Fibroblast of skin of left biceps (primary cell): ENCODE results near the gene CLDN9.

Source experiments
- DNase-seq, 2 experiments: peaks; one replicate each; pipeline ENCODE4 v3.0.0-alpha.2; 2013; ENCODE audit warnings: low read depth in 2 of 2

CLDN9 gene

GRCh38 chr16:2992383-2993081 lies 20.2 kb upstream of the CLDN9 start:
- DNase-seq: no peak

- no peak for DNase-seq
Measured at GRCh38 chr16:2996298-2996697, 16.4 kb upstream of the CLDN9 start.

DNA sequence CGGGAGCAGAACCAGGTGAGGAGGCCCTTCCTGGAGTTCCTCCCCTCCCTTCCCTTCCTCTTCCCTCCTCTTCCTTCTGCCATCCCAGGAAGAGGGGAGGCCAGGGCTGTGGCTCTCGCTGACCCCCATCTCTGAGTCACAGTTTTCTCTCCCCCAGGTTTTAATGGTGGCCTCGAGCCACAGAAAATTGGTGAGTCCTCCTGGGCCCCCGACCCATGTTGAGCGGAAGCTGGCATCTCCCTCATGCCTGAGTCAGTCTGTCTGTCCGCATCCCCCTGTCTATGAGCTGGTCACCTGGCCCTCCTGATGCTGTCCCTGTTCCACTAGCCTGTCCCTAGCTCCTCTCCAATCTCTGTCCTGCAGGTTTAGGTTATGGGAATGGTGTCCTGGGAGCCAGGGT lies 12.8 kb upstream of the CLDN9 start:
- DNase-seq: no peak

- DNase-seq: no peak
Measured at GRCh38 chr16:3000540-3000939, 12.2 kb upstream of the CLDN9 start.

DNA sequence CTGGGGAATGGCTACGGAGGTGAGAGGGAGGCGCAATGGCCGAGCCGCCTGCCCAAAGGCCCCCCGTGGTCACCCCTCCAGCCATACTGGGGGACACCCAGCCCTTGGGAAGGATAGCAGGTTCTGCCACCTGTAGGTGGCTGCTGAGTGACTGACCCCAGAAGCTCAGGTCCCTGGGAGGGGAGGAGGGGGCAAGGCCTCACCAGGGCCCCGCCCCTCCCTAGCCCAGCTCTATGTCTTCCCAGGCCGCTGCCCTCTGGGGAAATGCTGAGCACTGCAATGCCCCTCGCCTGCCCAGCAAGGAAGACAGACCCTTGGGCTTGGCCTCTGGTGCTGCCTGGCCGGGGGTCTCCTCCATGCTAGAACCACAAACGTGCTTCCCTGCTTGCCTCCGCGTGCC lies 11.4 kb upstream of the CLDN9 start:
- no peak for DNase-seq

DNA sequence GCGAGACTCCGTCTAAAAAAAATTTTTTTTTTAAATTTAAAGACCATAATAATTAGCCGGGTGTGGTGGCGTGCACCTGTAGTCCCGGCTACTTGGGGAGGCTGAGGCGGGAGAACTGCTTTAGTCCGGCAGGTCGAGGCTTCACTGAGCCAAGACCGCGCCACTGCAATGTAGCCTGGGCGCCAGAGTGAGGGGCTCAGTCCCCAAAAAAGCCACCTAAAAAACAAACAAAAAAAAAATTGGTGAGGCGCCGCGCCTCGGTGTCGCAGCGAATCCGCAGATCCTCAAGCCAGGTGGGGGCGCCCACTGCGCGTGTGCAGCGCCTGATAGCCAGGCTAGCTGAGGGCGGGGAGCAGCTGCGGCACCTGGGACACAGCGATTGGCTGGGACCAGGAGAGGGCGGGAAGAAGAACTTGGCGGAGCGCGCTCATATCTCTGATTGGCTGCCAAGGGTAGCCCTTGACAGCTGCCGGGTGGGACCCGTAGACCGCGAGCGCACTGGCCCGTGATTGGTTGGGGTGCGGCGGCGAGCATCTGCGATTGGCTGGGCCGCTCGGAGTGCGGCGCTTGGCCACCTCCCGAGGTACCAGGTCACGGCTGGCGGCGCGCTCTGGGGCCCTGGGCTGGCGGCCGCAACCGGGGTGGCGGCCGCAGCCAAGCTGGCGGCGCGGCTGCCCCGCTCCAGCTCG lies 9.0 kb upstream of the CLDN9 start:
- peak; percentile 93 to 94 for DNase-seq

DNA sequence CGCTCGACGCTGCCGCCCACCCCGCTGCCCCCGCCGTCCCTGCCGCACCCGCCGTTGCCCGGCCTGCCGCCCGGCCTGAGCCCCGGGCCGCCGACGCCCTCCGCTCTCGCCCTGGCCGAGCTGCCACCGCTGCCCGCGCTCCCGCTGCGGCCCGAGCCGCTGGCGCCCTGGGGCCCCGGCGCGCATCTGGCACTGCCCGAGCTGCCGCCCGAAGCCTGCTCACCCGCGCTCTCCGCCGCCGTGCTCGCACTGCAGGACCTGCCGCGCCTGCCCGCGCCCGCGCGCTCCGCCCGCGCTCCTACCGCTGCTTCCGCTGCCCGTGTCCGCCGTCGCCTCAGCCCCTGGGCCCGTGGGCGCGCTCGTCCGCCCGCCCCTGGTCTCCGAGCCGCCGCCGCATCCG lies 8.4 kb upstream of the CLDN9 start:
- no peak for DNase-seq

DNA sequence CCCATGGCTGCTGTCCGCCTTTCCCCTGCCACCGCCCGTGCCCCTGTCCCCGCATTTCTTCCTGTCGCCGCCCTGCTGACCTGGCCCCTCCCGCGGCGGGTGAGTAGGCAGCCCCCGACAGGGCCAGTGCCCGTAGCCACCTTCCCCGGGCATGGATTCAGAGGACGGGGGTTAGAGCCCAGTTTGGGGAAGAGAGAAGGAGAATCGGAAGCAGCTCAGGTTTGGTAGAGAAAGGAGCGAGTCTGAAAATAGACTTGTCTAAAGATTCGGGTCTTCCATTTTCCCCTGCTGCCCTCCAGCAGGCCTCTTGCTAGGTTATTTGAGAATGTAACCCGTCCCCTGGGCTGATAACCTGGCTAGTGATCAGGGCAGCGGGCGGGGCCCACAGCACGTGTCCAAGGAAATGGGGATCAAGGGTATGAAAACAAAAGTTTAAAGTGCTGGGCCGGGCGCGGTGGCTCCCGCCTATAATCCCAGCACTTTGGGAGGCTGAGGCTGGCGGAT lies 7.9 kb upstream of the CLDN9 start:
- DNase-seq: no peak

DNA sequence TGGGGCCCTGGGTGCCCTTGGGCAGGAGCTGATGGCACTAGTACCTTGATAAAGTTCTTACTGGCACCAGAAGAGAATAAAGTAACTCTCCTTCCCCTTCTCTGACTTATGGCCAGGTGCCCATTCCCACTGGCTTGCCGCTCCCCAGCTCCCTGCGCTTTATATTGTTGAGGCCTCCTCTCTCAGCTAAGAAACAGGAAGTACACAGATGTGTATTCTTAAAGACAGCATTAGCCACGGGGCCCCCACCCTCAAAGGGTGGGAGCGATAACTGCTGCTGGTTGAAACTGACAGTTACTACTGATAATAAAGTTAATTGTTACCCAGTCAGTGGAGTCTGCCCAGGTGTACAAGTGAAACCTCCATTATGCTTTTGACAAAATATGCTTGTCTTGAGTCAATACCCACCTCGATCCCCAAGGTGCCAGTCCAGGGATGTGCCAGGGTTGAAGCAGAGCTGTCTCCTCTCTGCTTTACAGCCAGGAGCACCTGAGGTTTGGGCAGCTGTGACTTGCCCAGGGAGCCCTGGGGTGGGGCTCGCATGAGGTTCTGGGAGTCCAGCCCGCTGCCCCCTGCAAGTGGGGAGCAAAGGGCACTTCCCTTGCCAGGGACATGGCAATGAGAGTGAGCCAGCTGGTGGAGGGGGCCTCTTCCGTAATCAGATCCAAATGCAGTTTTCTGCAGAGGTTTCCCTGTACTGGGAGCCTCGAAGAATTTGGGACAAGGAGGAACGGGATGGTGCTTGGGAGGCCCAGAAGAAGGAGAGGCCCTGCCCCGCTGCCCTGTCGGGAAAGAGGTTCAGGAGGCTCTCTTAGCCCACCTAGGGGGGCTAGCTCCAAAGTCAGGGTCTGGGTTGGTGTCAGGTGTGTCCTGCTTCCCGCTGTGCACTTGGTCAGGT lies 5.4 kb upstream of the CLDN9 start:
- no peak for DNase-seq

DNA sequence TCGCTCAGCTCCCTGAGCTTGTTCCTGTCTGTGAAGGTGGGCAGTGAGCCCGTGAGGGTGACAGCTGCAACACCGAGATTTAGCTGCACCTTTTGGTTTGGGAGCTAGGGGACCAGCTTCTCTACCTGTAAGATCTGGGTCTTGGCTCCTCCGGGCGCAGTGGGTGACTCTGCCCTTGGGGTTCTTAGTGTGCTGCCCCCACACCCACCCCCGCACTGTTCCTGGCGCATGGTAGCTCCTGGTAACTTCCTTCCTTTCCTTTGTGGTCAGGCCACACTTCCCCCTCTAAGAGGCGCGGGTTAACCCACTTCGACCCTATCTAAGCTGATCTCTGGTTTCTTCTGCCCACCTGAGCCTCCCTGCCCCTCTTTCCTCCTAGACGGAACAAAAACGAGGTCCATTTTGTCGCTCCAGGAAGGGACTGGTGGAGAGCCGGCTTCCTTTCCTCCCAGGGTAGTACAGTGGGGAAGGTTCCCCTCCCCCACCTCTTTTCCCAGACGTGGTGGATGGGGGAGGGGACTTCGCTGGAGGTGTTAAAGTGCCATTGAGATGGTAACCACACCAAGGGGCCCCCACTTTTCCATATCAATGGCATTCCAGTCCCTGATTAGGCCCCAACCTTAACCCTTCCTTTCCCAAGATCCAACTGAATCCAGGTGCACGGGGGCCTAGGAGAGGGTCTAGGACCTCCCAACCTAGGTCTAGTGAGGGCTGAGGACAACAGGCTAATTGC lies 4.6 kb upstream of the CLDN9 start:
- DNase-seq: no peak

GRCh38 chr16:3008690-3009037 lies 4.1 kb upstream of the CLDN9 start:
- DNase-seq: no peak

DNA sequence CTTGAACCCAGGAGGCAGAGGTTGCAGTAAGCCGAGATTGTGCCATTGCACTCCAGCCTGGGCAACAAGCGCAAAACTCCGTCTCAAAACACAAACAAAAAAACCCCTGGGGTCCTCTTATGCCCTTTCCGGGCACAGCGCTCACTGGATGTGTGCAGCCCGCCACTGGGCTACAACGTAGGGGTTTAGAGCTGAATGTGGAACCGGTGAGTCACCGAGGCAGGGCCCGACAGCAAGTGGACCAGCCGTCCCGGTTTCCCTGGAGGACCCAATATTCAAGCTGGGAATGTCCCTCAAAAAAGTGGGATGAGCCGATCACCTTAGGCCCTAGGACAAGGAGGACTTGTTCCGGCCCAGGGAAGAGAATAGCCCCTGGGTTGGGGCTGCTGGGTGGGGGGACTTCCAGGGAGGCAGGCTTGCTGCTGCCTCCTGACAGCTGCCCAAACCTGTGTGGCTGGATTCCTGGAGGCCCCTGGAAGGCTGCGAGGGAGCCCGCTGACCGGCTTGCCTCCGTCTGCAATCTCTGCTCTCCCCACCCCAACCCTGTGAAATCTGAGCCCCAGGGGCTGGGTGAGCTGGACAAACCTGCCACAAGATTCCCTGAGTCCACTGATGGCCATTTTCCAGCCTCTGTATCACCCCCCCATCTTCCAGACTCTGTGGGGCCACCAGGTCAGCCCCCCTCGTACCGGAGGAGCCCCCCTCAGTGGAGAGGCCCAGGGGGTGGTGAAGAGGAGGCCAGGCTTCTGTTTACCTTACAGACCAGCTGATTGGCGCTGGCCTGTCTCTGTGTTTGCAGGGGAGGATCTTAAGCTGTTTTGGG lies 2.9 kb upstream of the CLDN9 start:
- no peak for DNase-seq

- DNase-seq: no peak
Measured at GRCh38 chr16:3010510-3010909, 2.2 kb upstream of the CLDN9 start.

GRCh38 chr16:3012246-3012645 lies 477 bp upstream of the CLDN9 start:
- no peak for DNase-seq

- DNase-seq: no peak
Measured at GRCh38 chr16:3013491-3013951, 798 bp downstream of the CLDN9 start.

GRCh38 chr16:3013998-3014690 lies 1.4 kb downstream of the CLDN9 start:
- no peak for DNase-seq

GRCh38 chr16:3014971-3015370 lies 2.2 kb downstream of the CLDN9 start:
- DNase-seq: no peak

DNA sequence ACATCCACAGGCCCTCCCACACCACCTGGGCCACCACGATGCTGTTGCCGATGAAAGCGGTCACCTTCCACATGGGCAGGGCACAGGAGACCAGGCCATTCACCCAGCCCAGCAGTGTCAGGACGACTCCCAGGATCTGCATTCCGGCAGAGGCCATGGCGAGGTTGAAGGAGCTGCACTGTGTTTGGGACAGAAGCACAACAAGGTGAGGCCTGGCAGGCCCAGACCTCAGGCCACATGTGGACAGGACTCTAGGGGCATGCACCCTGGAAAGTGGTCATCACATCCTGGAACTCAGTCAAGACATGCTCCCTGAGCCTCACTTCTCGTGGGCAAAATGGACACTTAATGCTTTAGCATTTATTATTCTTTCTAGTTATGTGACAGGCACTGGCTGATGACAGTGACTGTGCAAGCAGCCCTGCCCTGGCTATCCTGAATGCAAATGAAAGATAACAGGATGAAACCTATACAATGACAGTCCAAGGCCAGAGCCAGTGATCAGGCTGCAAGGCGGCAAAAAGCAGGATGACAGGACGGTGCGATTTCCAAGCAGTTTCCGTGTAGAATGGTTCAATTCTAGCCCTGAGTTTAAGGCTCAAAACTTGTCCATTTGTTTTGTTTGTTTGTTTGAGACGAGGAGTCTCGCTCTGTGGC lies 3.3 kb downstream of the CLDN9 start:
- no peak for DNase-seq

- DNase-seq: no peak
Measured at GRCh38 chr16:3017344-3017743, 4.6 kb downstream of the CLDN9 start.
